Fibroblast of lung (primary cell): ENCODE results near the gene KCNMA1. TPM values are rescaled to one million over a fixed set of nuclear protein-coding genes. Genes with fewer than 3 reads are reported as not detected.

Experiments
- DNase-seq, 2 donors: peaks; one replicate each; pipeline versions ENCODE4 v3.0.0 to v3.0.0-alpha.2; 2010; ENCODE audit warnings: low read depth in 2 of 2
- H2AFZ ChIP-seq: 2 replicates; pipeline ENCODE4 v1.5.1; 2012; ENCODE audit warnings: low read length, control low read depth, inconsistent platforms
- H3K27ac ChIP-seq: 2 replicates; pipeline ENCODE4 v1.5.1; 2011; ENCODE audit warnings: low read length, control low read depth; ENCODE audit not compliant: insufficient read depth
- H3K27me3 ChIP-seq: 2 replicates; pipeline ENCODE4 v1.5.1; 2011; ENCODE audit warnings: mild to moderate bottlenecking, low read length; ENCODE audit not compliant: control insufficient read depth, insufficient read depth
- H3K36me3 ChIP-seq: 2 replicates; pipeline ENCODE4 v1.5.1; 2011; ENCODE audit warnings: low read length; ENCODE audit not compliant: control insufficient read depth, insufficient read depth
- H3K4me1 ChIP-seq: 2 replicates; pipeline ENCODE4 v1.5.1; 2011; ENCODE audit warnings: low read length; ENCODE audit not compliant: control insufficient read depth, insufficient read depth; ENCODE audit errors: extremely low read depth
- H3K4me2 ChIP-seq: 2 replicates; pipeline ENCODE4 v1.5.1; 2011; ENCODE audit warnings: low read length, control low read depth; ENCODE audit not compliant: insufficient read depth; ENCODE audit errors: extremely low read depth
- H3K4me3 ChIP-seq, 4 experiments: fragments of 200-600 bp in 1 of 4; sonication (generic) in 1 of 4; replicated peaks in 1 of 4; 2 replicates each; pipeline ENCODE4 v1.5.1; 2011 to 2016; ENCODE audit warnings: low read length in 4 of 4, low read depth in 3 of 4, mild to moderate bottlenecking in 3 of 4, control low read depth in 2 of 4, inconsistent platforms in 1 of 4, mixed read lengths in 1 of 4; ENCODE audit not compliant: insufficient read depth in 1 of 4; ENCODE audit errors: control extremely low read depth in 1 of 4
- H3K79me2 ChIP-seq: 2 replicates; pipeline ENCODE4 v1.5.1; 2012; ENCODE audit warnings: mild to moderate bottlenecking, low read length, inconsistent platforms; ENCODE audit not compliant: control insufficient read depth, insufficient read depth
- H3K9ac ChIP-seq: 2 replicates; pipeline ENCODE4 v1.5.1; 2011; ENCODE audit warnings: mild to moderate bottlenecking, low read length, control low read depth; ENCODE audit not compliant: insufficient read depth
- H3K9me3 ChIP-seq: 2 replicates; pipeline ENCODE4 v1.5.1; 2012; ENCODE audit warnings: low read depth, low read length; ENCODE audit not compliant: control insufficient read depth, insufficient read depth
- H4K20me1 ChIP-seq: 2 replicates; pipeline ENCODE4 v1.5.1; 2011; ENCODE audit warnings: low read length; ENCODE audit not compliant: control insufficient read depth, insufficient read depth; ENCODE audit errors: extremely low read depth
- EZH2 ChIP-seq: IDR thresholded peaks from 2 replicates; pipeline ENCODE4 v1.5.1; 2012; ENCODE audit warnings: low read length, control low read depth, mild to moderate bottlenecking; ENCODE audit errors: missing control alignments
- polyA plus RNA-seq, 2 donors: library from polyadenylated mRNA; depleted of rRNA in 1 of 2; stranded (reverse) in 1 of 2; unstranded in 1 of 2; fragments of >200 nt; gene quantifications; 2 replicates each; pipeline ENCODE4 v1.2.1, GENCODE V29; 2011 to 2012; ENCODE audit warnings: missing spikeins in 1 of 2
- total RNA-seq: library from RNA; depleted of rRNA; stranded (reverse); fragments of >200 nt; gene quantifications from 2 replicates; pipeline ENCODE4 v1.2.1, GENCODE V29; 2014
- TF ChIP-seq, protein P1 (sequence below), 2 donors: IDR thresholded peaks in 1 of 2; conservative IDR thresholded peaks in 1 of 2; 1 replicate in 1 of 2; 2 replicates in 1 of 2; pipeline ENCODE4 v1.5.1; 2011 to 2012; ENCODE audit warnings: low read length in 2 of 2, control low read depth in 1 of 2, inconsistent platforms in 1 of 2, low read depth in 1 of 2, mild to moderate bottlenecking in 1 of 2

The KCNMA1 gene
- total and polyA plus RNA-seq, 2 donors (not counting 1 experiment from before 2014, with no cell fraction given) = 31.0 to 138 TPM

DNA sequence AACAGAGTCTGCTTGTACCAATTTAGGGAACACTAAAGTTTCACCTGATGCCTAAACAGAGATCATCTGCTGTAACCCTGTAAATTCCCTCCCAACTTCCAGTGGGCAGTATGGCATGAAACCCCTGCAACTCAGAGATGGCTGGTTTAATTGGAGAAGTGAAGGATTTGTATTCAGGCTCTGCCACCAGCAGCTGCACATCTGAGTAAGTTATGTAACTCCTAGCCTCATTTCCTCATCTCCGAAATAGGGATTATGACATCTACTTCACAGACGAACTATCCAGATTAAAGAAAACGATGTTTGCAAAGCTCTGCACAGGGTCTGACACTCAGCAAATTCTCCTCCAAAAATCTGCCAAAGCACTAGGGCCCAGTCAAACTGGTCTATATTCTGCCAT is 493.0 kb downstream of the KCNMA1 start:
- DNase-seq = no peak
- Histone ChIP-seq H3K27me3 (no peaks in the 10 kb centered on the region), H3K9ac (no peak overlapping the region), H3K4me1 (no peaks in the 10 kb centered on the region), H3K4me3 (no peak overlapping the region), H3K79me2 (no peaks in the 10 kb centered on the region), H3K36me3 (no peaks in the 10 kb centered on the region), H3K27ac (no peak overlapping the region), H3K9me3 (no peaks in the 10 kb centered on the region), H4K20me1 (no peaks in the 10 kb centered on the region), H3K4me2 (no peak overlapping the region), H2AFZ (no peak overlapping the region)
- TF ChIP-seq, protein P1, sequence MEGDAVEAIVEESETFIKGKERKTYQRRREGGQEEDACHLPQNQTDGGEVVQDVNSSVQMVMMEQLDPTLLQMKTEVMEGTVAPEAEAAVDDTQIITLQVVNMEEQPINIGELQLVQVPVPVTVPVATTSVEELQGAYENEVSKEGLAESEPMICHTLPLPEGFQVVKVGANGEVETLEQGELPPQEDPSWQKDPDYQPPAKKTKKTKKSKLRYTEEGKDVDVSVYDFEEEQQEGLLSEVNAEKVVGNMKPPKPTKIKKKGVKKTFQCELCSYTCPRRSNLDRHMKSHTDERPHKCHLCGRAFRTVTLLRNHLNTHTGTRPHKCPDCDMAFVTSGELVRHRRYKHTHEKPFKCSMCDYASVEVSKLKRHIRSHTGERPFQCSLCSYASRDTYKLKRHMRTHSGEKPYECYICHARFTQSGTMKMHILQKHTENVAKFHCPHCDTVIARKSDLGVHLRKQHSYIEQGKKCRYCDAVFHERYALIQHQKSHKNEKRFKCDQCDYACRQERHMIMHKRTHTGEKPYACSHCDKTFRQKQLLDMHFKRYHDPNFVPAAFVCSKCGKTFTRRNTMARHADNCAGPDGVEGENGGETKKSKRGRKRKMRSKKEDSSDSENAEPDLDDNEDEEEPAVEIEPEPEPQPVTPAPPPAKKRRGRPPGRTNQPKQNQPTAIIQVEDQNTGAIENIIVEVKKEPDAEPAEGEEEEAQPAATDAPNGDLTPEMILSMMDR (conservative IDR thresholded peaks at IDR 0.05 in 1 of 2, IDR thresholded peaks at IDR 0.05 in 1 of 2; ENCODE audit: low read depth in 1 of 2, low read length in 2 of 2) = no peak
- TF ChIP-seq EZH2 = no peak

DNA sequence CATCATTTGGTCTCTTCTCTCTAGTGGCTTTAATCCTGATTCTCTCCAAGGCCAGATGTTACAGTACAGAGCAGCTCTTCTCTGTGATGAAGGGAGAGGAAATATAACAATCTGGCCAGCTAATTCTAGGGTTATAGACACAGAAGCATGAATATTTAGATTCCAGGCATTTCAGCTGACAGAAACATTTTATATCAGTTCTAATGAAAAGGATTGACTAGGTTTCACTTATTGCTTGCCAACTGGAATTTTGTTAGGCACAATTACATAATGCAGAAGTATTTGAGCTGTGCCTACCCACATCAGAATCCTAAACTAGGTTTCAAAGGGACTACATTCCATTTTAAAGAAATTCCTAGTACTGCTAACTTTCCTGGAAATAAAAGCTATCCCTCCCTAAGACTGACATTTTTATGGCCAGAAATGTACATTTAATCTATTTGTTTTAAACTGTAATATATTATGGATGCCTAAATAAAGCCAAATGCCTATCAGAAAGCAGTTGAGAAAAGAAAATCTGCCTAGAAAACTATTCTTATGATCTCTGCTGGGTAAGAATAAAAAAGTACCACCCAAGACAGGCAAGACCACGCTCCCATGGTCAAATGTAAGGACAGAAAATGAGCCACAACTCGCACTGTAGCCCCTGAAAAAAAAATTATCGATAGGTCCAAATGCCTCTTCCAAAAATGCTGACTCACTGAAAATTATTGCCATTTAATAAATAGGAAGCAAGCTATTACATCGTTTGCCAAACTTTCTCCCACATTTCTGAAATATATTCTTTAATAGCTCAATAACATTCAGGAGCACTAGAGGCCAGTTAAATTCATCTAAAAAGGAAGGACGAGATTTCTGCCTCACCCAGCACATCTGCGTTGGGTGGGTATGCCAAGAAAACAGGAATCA is 498.1 kb downstream of the KCNMA1 start:
- no peak overlapping the region for H3K4me3 ChIP-seq
- H3K79me2 ChIP-seq = no peaks in the 10 kb centered on the region
- no peak overlapping the region for H3K4me2 ChIP-seq
- no peak overlapping the region for H3K9ac ChIP-seq
- H3K36me3 ChIP-seq = no peaks in the 10 kb centered on the region
- DNase-seq = no peak
- no peak overlapping the region for H2AFZ ChIP-seq
- no peak overlapping the region for H3K27ac ChIP-seq
- H4K20me1 ChIP-seq = no peaks in the 10 kb centered on the region
- H3K27me3 ChIP-seq = no peaks in the 10 kb centered on the region
- TF ChIP-seq, protein P1 (conservative IDR thresholded peaks at IDR 0.05 in 1 of 2, IDR thresholded peaks at IDR 0.05 in 1 of 2; ENCODE audit: low read depth in 1 of 2, low read length in 2 of 2) = no peak
- no peak for TF ChIP-seq EZH2
- no peaks in the 10 kb centered on the region for H3K9me3 ChIP-seq
- H3K4me1 ChIP-seq = no peaks in the 10 kb centered on the region

DNA sequence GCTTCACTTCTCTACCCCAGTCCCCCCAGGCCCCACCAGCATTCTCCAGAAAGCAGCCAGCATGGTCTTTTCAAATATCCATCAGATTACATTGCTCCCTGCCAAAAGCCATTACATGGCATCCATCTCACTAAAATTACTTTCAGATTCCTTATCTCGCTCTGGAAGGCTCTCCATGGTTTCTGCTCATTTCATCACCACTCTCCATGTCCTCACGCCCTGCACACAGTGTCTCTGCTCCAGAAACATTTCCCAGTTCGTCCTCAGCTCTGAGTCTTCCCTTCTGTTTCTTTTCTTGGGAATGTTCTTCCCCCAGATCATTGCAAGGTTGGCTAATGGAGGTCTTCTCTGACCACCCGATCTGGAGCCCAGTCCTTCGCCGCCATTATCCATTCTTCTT is 499.1 kb downstream of the KCNMA1 start:
- Histone ChIP-seq H3K9me3 (no peaks in the 10 kb centered on the region), H3K36me3 (no peaks in the 10 kb centered on the region), H3K9ac (no peak overlapping the region), H3K27ac (no peak overlapping the region), H4K20me1 (no peaks in the 10 kb centered on the region), H2AFZ (no peak overlapping the region), H3K27me3 (no peaks in the 10 kb centered on the region), H3K4me3 (no peak overlapping the region), H3K79me2 (no peaks in the 10 kb centered on the region), H3K4me1 (no peaks in the 10 kb centered on the region), H3K4me2 (no peak overlapping the region)
- TF ChIP-seq, protein P1 (conservative IDR thresholded peaks at IDR 0.05 in 1 of 2, IDR thresholded peaks at IDR 0.05 in 1 of 2; ENCODE audit: low read depth in 1 of 2, low read length in 2 of 2) = no peak
- TF ChIP-seq EZH2 = no peak
- peak in 1 of 2 donors; percentile 61 for DNase-seq
